ENCODE results near the gene PID1. TPM values are rescaled to one million over a fixed set of nuclear protein-coding genes. Genes with fewer than 3 reads are reported as not detected.

PID1 gene
- polyA plus RNA-seq, 1 of the 3 experiments (the other 2 are of a cell fraction): 0.16 TPM

GRCh38 chr2:229206548-229206947, 64.5 kb downstream of the PID1 start:
- Histone ChIP-seq H2AFZ (ENCODE audit: low read depth) (no peak overlapping the region), H3K79me2 (ENCODE audit: insufficient read depth) (no peaks in the 10 kb centered on the region), H4K20me1 (ENCODE audit: insufficient read depth) (no peaks in the 10 kb centered on the region), H3K4me2 (no peak overlapping the region), H3K9me3 (peaks cover 3% of the 10 kb centered on the region; the same call in 1 of the 2 replicates), H3K27ac (ENCODE audit: low read depth in 2 of 2, low read length in 1 of 2) (no peak overlapping the region), H3K9me2 (no peaks in the 10 kb centered on the region), H3K4me3 (ENCODE audit: low read depth in 2 of 2, low read length in 1 of 2) (no peak overlapping the region), H3F3A (replicated peaks; ENCODE audit: insufficient read depth) (no peaks in the 10 kb centered on the region), H3K36me3 (replicated peaks in 1 of 2; ENCODE audit: control insufficient read depth in 1 of 2, insufficient read depth in 2 of 2, low read length in 1 of 2) (no peaks in the 10 kb centered on the region), H3K27me3 (ENCODE audit: insufficient read depth) (no peaks in the 10 kb centered on the region), H3K4me1 (ENCODE audit: control insufficient read depth in 1 of 2, insufficient read depth in 2 of 2, low read depth in 1 of 2, low read length in 1 of 2) (no peaks in the 10 kb centered on the region; a peak in 1 of 4 replicates), H3K9ac (no peak overlapping the region)
- no peak for DNase-seq
- TF ChIP-seq TEAD4 (IDR thresholded peaks at IDR 0.05; ENCODE audit: borderline replicate concordance, insufficient read depth): no peak
- no peak for TF ChIP-seq MAX (IDR thresholded peaks at IDR 0.05; ENCODE audit: low read depth)
- TF ChIP-seq POLR2AphosphoS5 (IDR thresholded peaks at IDR 0.05; ENCODE audit: low read depth, low read length): no peak
- TF ChIP-seq FOXM1 (IDR thresholded peaks at IDR 0.05; ENCODE audit: low read depth): no peak
- TF ChIP-seq ELF1 (IDR thresholded peaks at IDR 0.05): no peak
- no peak for TF ChIP-seq EP300 (IDR thresholded peaks at IDR 0.05; ENCODE audit: borderline replicate concordance in 1 of 2, low read depth in 1 of 2, low read length in 1 of 2)
- TF ChIP-seq JUND (IDR thresholded peaks at IDR 0.05): no peak
- POLR2A ChIA-PET: no interaction called here
- CTCF ChIA-PET: no interaction called here
- 33% methylated on average over 6 of the region's 6 CpGs for WGBS (ENCODE audit: low lambda C conversion rate)

- no peak overlapping the region for H3K27ac ChIP-seq (ENCODE audit: low read depth in 2 of 2, low read length in 1 of 2)
- H3K9me3 ChIP-seq: peaks cover 4% of the 10 kb centered on the region; the same call in 1 of the 2 replicates
- H3K27me3 ChIP-seq (ENCODE audit: insufficient read depth): no peaks in the 10 kb centered on the region
- ChIA-PET CTCF (no interaction called here), POLR2A (no interaction called here)
- no peak for DNase-seq
- no peak overlapping the region for H2AFZ ChIP-seq (ENCODE audit: low read depth)
- no peaks in the 10 kb centered on the region for H4K20me1 ChIP-seq (ENCODE audit: insufficient read depth)
- H3K79me2 ChIP-seq (ENCODE audit: insufficient read depth): no peaks in the 10 kb centered on the region
- no peaks in the 10 kb centered on the region for H3F3A ChIP-seq (replicated peaks; ENCODE audit: insufficient read depth)
- H3K9ac ChIP-seq: no peak overlapping the region
- no peak for TF ChIP-seq ELF1 (IDR thresholded peaks at IDR 0.05)
- no peak for TF ChIP-seq GABPA (IDR thresholded peaks at IDR 0.05; ENCODE audit: low read depth)
- no peaks in the 10 kb centered on the region for H3K9me2 ChIP-seq
- H3K4me2 ChIP-seq: no peak overlapping the region
- no peaks in the 10 kb centered on the region for H3K36me3 ChIP-seq (replicated peaks in 1 of 2; ENCODE audit: control insufficient read depth in 1 of 2, insufficient read depth in 2 of 2, low read length in 1 of 2)
- H3K4me1 ChIP-seq (ENCODE audit: control insufficient read depth in 1 of 2, insufficient read depth in 2 of 2, low read depth in 1 of 2, low read length in 1 of 2): no peaks in the 10 kb centered on the region; a peak in 1 of 4 replicates
- WGBS (ENCODE audit: low lambda C conversion rate): 48% methylated on average over 5 of the region's 5 CpGs
- no peak overlapping the region for H3K4me3 ChIP-seq (ENCODE audit: low read depth in 2 of 2, low read length in 1 of 2)
Measured at GRCh38 chr2:229205704-229206103, 65.4 kb downstream of the PID1 start.

- no peak overlapping the region for H2AFZ ChIP-seq (ENCODE audit: low read depth)
- CTCF ChIA-PET: interaction anchor here (0.8 to 1.2 kb wide), 2 partner anchors 14 to 47 kb away, joined by 3 read pairs; no protein-coding TSS in a partner anchor
- H3K9me2 ChIP-seq: no peaks in the 10 kb centered on the region
- no peak overlapping the region for H3K4me2 ChIP-seq
- no peaks in the 10 kb centered on the region for H3K4me1 ChIP-seq (ENCODE audit: control insufficient read depth in 1 of 2, insufficient read depth in 2 of 2, low read depth in 1 of 2, low read length in 1 of 2)
- H3F3A ChIP-seq (replicated peaks; ENCODE audit: insufficient read depth): no peaks in the 10 kb centered on the region
- peaks cover 4% of the 10 kb centered on the region; the same call in 1 of the 2 replicates for H3K9me3 ChIP-seq
- no peak overlapping the region for H3K27ac ChIP-seq (ENCODE audit: low read depth in 2 of 2, low read length in 1 of 2)
- H3K36me3 ChIP-seq (replicated peaks in 1 of 2; ENCODE audit: control insufficient read depth in 1 of 2, insufficient read depth in 2 of 2, low read length in 1 of 2): no peaks in the 10 kb centered on the region
- H3K9ac ChIP-seq: no peak overlapping the region
- no peaks in the 10 kb centered on the region for H3K79me2 ChIP-seq (ENCODE audit: insufficient read depth)
- no peak for DNase-seq
- POLR2A ChIA-PET: no interaction called here
- no peaks in the 10 kb centered on the region for H3K27me3 ChIP-seq (ENCODE audit: insufficient read depth)
- H4K20me1 ChIP-seq (ENCODE audit: insufficient read depth): no peaks in the 10 kb centered on the region
- no peak overlapping the region for H3K4me3 ChIP-seq (ENCODE audit: low read depth in 2 of 2, low read length in 1 of 2)
- 52% methylated on average over 1 of the region's 1 CpG for WGBS (ENCODE audit: low lambda C conversion rate)
- TF ChIP-seq CTCF (IDR thresholded peaks at IDR 0.05): no peak
- no peak for TF ChIP-seq FOXM1 (IDR thresholded peaks at IDR 0.05; ENCODE audit: low read depth)
- TF ChIP-seq TEAD4 (IDR thresholded peaks at IDR 0.05; ENCODE audit: borderline replicate concordance, insufficient read depth): no peak
- no peak for TF ChIP-seq GATA2 (CRISPR knock-in tag; IDR thresholded peaks at IDR 0.05)
- no peak for TF ChIP-seq EZH2phosphoT487 (IDR thresholded peaks at IDR 0.05; ENCODE audit: borderline replicate concordance, low read depth)
- TF ChIP-seq MXI1 (IDR thresholded peaks at IDR 0.05; ENCODE audit: low read depth, low read length): no peak
- no peak for TF ChIP-seq PBX3 (IDR thresholded peaks at IDR 0.05)
- no peak for TF ChIP-seq SIN3A (IDR thresholded peaks at IDR 0.05; ENCODE audit: borderline replicate concordance, low read depth, low read length)
- TF ChIP-seq FOSL2 (IDR thresholded peaks at IDR 0.05; ENCODE audit: borderline replicate concordance, low read depth): no peak
- TF ChIP-seq JUND (IDR thresholded peaks at IDR 0.05): no peak
- no peak for TF ChIP-seq POLR2AphosphoS5 (IDR thresholded peaks at IDR 0.05; ENCODE audit: low read depth, low read length)
- no peak for TF ChIP-seq NRF1 (IDR thresholded peaks at IDR 0.05; ENCODE audit: low read depth, low read length)
- no peak for TF ChIP-seq USF2 (IDR thresholded peaks at IDR 0.05; ENCODE audit: borderline replicate concordance, low read depth, low read length)
- TF ChIP-seq GABPA (IDR thresholded peaks at IDR 0.05; ENCODE audit: low read depth): no peak
Measured at GRCh38 chr2:229202646-229203045, 68.4 kb downstream of the PID1 start.
